ENCODE results near the gene CLVS2. TPM values are rescaled to one million over a fixed set of nuclear protein-coding genes. Genes with fewer than 3 reads are reported as not detected.

CLVS2 gene
- total RNA-seq, 2 donors from 2014 or later = 0.05 to 0.19 TPM

DNA sequence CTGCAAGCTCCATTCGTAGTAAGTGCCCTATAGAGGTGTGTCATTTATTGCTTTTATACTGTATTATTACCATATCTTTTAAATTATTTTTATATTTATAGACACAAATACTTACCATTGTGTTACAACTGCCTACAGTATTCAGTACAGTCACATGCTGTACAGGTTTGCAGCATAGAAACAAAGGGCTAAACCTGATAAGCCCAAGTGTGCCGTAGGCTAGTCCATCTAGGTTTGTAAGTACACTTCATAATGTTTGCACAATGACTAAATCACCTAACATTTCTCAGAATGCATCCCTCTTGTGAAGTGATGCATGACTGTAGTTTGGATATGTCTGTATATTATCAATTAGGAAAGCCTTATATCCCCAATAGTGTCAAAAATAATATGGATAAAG is 122.8 kb downstream of the CLVS2 start:
- intact Hi-C loops (cut with DNase I) = no loop called here

More for the DNA sequence above, 122.8 kb downstream of the CLVS2 start:
- Histone ChIP-seq H3K4me3 (no peak overlapping the region), H3K4me1 (no peaks in the 10 kb centered on the region), H3K9ac (ENCODE audit: low read depth in 2 of 2, low read length in 2 of 2) (no peak overlapping the region), H3K27me3 (no peaks in the 10 kb centered on the region), H3K9me3 (no peaks in the 10 kb centered on the region), H3K36me3 (no peaks in the 10 kb centered on the region), H3K27ac (no peak overlapping the region)
- DNase-seq = no peak
- TF ChIP-seq, protein P1, sequence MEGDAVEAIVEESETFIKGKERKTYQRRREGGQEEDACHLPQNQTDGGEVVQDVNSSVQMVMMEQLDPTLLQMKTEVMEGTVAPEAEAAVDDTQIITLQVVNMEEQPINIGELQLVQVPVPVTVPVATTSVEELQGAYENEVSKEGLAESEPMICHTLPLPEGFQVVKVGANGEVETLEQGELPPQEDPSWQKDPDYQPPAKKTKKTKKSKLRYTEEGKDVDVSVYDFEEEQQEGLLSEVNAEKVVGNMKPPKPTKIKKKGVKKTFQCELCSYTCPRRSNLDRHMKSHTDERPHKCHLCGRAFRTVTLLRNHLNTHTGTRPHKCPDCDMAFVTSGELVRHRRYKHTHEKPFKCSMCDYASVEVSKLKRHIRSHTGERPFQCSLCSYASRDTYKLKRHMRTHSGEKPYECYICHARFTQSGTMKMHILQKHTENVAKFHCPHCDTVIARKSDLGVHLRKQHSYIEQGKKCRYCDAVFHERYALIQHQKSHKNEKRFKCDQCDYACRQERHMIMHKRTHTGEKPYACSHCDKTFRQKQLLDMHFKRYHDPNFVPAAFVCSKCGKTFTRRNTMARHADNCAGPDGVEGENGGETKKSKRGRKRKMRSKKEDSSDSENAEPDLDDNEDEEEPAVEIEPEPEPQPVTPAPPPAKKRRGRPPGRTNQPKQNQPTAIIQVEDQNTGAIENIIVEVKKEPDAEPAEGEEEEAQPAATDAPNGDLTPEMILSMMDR (IDR thresholded peaks at IDR 0.05) = no peak

Other genes starting within 250 kb of the CLVS2 start
- not detected for gene FABP7, start 216.5 kb upstream of the CLVS2 start, total RNA-seq
- 10 to 100 TPM; 47.5 to 86.5 TPM for gene SMPDL3A, start 207.0 kb upstream of the CLVS2 start, total RNA-seq